GM11168 (cell line): ENCODE data around the gene THSD4.

Source experiments
- in situ Hi-C: fragments of 300-500 bp; cut with MboI; formaldehyde crosslinking; loops from one replicate; pipeline ENCODE4 v1.12.0; 2022; ENCODE audit warnings: low sequenced_read_pairs; ENCODE audit not compliant: unreplicated experiment

The THSD4 gene

GRCh38 chr15:71096676-71097075 lies 18.6 kb upstream of the THSD4 start:
- in situ Hi-C loops, result no loop called here

GRCh38 chr15:71097890-71098289 lies 17.4 kb upstream of the THSD4 start:
- in situ Hi-C loops, result no loop called here

DNA sequence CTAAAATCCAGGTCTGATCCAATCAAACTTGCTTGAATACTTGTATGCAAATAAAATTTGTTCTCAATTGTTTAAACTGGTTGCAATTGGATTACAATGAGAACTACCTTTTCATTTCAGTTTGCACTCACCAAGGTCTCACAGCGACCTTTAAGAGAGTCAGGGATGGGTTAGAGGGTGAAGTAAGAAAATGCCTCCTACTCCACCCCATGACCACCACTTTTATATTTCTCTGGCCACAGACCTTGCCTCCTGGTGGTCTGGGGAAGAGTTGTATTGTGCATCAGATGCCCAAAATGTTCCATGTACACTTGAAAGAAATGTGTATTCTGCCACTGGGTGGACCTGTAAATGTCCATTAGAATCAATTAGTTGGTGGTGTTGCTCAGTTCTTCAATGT lies 16.4 kb upstream of the THSD4 start:
- in situ Hi-C loops, result no loop called here

- in situ Hi-C loops, result no loop called here
These were observed 12.1 kb upstream of the THSD4 start for GRCh38 chr15:71103102-71103676.

- in situ Hi-C loops, result no loop called here
These were observed 10.6 kb upstream of the THSD4 start for GRCh38 chr15:71104636-71105035.

DNA sequence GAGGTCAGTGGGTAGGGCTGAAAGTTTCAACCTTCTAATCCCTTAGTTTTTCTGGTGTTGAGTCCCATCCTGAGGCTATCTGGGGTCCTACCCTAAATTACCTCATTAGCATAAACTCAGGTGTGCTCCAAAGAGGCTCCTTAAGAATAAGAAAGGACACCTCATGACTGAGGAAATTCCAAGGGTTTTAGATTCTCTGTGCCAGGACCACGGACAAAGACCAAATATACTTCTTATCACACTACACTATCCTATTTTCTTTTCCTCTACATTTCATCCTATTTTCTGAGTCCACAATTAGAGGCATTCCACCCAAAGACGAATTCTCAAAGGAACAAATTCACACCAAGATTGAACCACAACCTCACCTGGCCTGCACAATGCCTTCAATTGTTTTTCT lies 9.8 kb upstream of the THSD4 start:
- in situ Hi-C loops, result no loop called here

GRCh38 chr15:71106802-71107500 lies 8.3 kb upstream of the THSD4 start:
- in situ Hi-C loops, result no loop called here

DNA sequence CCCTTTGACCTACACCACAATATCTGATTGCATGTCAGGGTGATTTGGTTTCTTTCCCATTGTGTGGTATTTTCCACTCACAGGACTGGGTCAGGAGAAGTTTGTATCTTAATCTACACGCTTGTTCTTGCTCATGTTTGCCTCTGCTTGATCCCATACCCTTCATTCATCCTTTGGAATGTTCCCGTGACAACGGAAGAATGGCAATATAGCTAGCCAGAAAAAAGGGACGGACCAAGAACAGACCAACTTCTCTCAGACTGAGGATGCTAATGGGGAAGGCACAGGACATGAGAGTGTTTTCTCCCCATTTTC lies 7.8 kb upstream of the THSD4 start:
- in situ Hi-C loops, result no loop called here

DNA sequence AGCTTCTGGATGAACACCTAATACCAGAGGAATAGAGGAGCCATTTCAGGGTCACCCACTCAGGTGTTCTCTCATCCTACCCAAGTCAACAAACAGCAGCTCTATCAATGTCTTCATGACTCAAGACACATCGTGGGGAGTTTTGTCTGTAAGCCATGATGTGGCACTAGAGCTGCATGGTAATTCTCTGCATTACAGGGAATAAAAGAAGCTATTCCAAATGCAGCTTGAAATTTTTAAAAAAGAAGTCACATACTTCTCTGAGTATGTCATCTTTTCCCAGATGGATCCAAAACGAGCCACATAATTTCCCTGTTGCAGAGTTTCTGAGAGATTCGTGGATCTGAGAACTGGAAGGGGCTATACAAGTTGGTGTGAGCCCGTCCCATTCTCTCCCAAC lies 6.1 kb upstream of the THSD4 start:
- in situ Hi-C loops, result no loop called here

GRCh38 chr15:71109905-71110304 lies 5.4 kb upstream of the THSD4 start:
- in situ Hi-C loops, result no loop called here

- in situ Hi-C loops, result no loop called here
These were observed 4.7 kb upstream of the THSD4 start for GRCh38 chr15:71110405-71111180.

DNA sequence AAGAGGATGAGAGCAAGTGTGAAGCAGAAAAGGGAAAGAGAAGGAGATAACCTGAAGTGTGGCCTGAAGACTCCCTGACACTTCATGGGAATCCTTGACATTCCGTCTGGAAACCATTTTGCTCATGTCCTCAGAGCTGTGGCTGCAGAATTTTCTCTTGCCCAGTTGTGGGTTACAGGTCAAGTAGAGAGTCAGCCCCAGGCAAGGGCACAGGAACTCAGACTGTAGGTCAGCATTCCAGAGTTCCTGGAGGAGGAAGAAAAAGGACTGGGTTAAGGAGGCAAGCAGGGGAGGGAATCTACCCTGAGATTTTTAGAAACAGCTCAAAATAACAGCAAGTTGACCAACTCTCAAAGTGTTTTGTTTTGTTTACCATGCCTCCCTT lies 4.1 kb upstream of the THSD4 start:
- in situ Hi-C loops, result no loop called here

- in situ Hi-C loops, result no loop called here
These were observed 3.3 kb upstream of the THSD4 start for GRCh38 chr15:71111950-71112349.

GRCh38 chr15:71112429-71112828 lies 2.8 kb upstream of the THSD4 start:
- in situ Hi-C loops, result no loop called here

DNA sequence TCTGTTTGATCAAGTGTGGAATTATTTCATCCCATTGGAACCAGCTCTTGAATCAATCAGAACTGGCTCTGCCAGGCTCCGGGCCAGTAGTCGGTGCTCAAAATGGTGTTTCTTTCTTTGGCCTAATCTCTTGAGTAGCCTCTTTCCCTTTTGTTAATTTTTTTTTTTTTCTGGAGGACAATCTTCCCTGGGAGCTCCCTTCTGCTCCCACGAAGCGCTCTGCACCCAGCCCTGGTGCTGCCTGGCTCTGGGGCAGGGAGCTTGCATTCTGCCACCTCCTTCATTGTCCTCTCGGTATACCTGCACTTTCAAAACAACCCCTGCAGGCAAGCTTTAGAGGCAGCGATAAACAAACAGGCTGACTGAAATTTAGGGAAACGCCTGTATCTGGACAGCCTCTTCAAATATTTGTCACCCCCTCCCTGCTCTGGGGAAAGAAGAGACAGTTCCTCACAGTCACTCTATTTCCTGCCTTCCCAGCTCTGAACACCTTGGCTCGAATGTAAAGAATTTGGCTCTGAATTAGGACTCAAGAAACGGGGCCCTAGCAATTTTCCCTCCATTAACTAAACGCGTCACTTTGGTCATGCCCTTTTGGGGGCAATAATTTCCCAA lies 1.1 kb upstream of the THSD4 start:
- in situ Hi-C loops, result no loop called here

DNA sequence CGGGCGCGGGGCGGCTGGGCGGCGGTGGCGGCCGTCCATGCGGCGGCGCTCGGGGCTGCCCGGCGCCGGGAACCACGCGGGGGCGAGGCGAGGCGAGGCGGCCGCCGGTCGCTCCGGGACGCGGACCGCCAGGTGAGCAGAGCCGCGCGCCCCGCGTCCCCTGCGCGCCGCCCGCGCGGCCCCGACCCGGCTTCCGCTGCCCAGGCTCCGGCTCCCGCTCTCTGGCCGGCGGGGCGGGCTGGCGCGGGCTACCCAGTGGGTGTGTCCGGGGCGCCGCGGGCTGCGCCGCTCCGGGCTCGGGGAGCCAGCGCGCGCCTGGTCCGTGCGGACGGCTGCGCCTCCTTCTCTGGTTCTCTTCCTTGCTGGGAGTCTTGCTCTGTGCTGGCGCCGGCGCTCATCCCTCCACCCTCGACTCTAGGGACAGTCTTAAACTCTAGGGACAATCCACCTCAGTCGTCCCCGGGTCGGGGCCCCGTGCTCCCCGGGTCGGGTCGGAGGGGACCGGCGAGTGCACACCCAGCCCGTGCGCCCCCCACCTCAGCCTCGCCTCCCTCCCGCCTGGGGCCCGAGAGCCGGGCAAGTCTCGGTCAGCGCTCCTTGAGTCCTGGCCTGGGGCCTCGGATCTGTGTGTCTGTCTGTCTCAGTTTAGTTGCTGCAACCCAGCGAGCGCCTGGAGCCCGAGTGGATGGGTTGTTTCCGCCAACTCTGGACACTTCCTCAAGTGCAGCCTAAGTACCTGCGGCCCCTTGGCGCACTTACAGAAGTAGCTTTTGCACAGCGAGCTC lies 488 bp downstream of the THSD4 start:
- in situ Hi-C loops, result no loop called here

DNA sequence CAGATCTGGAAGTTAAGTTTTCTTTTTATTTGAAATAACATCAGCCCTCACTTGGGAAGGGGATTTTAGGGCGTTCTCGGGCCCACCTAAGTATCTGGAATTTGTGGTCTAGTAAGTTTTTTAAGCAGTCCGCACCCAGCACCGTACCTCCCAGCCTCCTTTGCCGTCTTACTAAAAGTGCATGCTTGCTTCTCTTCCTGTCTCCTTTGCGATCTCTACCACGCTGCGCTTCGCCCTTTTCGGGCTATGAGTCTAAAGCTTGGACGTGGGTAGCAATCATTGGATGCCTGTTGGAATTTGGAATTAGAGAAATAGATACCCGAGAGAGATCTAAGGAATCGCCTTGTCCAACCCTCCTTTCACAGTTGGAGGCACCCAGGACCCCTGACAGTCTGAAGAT lies 1.1 kb downstream of the THSD4 start:
- in situ Hi-C loops, result no loop called here

- in situ Hi-C loops, result no loop called here
These were observed 1.7 kb downstream of the THSD4 start for GRCh38 chr15:71116942-71117341.

DNA sequence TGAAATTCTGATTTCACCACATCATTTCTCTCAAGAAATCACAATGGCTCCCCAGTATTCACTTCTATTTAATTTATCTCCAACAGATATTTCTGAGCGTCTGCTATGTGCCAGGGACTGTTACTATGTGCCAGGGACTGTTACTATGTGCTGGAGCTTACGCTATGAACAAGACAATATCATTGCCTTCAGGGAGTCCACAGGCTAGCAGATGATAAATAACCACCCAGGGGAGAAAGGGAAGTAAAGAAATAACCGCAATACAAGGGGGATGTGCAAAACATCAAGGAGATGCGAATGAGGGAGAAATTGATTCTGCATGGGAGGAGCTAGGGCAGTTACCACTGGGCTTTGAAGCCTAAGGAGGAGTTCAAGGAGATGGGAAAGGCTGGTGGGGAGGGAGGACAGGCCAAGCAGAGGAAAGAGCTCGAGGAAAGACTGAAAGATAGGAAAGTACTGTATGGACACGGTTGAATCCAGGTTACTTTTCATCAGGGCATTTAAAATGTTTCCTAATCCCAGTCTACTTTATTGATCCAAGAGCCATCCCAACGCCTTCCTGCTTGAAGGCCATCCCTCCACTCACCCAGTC lies 2.5 kb downstream of the THSD4 start:
- in situ Hi-C loops, result no loop called here

- in situ Hi-C loops, result no loop called here
These were observed 3.1 kb downstream of the THSD4 start for GRCh38 chr15:71118345-71118744.
